Epithelial cell of esophagus (primary cell): ENCODE data around the gene POLA1.

ENCODE experiments used
- DNase-seq: peaks from one replicate; pipeline ENCODE4 v3.0.0; 2010; ENCODE audit warnings: low read depth
- H3K4me3 ChIP-seq: 2 replicates; pipeline ENCODE4 v1.5.1; 2011; ENCODE audit warnings: mild to moderate bottlenecking, low read length, control low read depth
- TF ChIP-seq, protein P1 (sequence below): IDR thresholded peaks from 2 replicates; pipeline ENCODE4 v1.5.1; 2011; ENCODE audit warnings: low read depth, mild to moderate bottlenecking, low read length, control low read depth, inconsistent platforms; ENCODE audit not compliant: insufficient read depth; ENCODE audit errors: missing control alignments

Gene POLA1

DNA sequence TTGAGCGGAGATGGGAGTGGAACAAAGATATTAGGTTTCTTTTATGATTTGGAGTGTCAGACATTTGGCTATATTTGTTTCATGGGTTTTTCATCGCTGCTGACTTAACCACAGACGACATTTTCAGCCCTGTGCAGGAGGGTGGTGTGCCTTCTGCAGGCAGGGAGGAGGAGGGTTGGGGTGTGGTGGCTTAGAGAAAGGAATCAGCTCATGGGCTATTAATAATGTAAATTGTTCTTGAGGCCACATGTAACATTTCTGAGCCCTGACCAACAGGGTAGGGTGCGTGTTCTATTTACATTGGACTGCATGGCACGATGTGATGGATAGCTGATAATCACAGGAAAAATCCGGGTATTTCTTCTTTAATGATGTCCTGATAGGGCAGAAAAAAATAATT lies 67.6 kb downstream of the POLA1 start:
- TF ChIP-seq, protein P1, sequence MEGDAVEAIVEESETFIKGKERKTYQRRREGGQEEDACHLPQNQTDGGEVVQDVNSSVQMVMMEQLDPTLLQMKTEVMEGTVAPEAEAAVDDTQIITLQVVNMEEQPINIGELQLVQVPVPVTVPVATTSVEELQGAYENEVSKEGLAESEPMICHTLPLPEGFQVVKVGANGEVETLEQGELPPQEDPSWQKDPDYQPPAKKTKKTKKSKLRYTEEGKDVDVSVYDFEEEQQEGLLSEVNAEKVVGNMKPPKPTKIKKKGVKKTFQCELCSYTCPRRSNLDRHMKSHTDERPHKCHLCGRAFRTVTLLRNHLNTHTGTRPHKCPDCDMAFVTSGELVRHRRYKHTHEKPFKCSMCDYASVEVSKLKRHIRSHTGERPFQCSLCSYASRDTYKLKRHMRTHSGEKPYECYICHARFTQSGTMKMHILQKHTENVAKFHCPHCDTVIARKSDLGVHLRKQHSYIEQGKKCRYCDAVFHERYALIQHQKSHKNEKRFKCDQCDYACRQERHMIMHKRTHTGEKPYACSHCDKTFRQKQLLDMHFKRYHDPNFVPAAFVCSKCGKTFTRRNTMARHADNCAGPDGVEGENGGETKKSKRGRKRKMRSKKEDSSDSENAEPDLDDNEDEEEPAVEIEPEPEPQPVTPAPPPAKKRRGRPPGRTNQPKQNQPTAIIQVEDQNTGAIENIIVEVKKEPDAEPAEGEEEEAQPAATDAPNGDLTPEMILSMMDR, result no peak
- H3K4me3 ChIP-seq, result no peak overlapping the region
- no peak for DNase-seq

DNA sequence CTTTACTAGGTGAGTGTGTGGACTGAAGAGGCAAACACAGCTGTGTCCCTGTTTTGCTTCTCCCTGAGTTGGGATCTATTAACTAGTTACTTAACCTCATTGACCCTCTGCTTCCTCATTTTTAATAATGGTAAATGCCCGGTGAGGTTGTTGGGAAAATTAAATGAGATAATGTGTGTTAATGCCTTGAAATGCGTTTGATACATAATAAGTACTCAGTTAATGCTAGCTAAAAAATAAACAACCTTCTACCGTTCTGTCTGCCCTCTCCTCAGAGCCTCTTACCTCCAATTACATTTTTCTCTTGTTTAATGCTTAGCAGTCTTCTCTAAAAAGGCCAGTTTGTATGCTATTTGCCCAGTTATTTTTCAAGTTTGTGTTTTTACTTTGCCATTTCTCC lies 70.3 kb downstream of the POLA1 start:
- TF ChIP-seq, protein P1, result no peak
- no peak for DNase-seq
- H3K4me3 ChIP-seq, result no peak overlapping the region

DNA sequence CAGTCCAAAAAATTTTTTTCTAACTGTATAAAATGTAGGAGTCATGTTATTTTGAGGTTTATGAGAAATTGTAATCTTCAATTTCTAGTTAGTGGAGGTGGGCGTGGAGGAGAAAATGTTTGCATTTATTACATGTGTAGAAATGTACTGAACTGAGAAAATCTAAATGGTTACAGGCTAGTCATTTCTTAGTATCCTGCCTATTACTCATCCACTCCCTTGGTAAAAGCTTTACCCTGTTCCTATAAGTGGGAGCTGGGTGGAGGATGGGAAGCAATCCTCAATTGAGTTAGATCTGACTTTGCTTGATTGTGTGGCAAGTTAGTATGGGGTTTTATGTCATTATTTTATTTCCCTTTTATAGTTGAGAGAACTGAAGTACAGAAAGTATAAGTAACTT lies 73.8 kb downstream of the POLA1 start:
- DNase-seq, result peak; percentile 0
- TF ChIP-seq, protein P1, result no peak
- H3K4me3 ChIP-seq, result no peak overlapping the region

DNA sequence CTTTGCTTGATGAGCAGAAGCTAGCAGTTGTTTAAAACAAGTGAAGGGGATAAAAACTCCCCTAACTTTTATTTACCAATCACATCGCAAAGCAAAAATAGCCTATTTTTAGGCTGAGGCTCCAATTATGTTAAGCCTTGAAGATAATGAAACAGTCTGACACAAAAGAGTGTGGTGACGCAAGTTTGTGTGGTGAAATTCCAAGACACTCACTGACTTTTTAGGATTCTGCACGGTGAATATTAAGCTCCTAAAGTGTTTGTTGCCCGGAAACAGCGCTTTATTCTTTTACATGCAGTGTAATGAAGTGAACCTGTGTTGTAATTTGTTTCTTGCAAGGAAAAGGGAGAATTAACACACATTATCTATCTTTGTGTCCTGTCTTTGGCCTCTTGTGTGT lies 74.8 kb downstream of the POLA1 start:
- DNase-seq, result no peak
- TF ChIP-seq, protein P1, result no peak
- no peak overlapping the region for H3K4me3 ChIP-seq

DNA sequence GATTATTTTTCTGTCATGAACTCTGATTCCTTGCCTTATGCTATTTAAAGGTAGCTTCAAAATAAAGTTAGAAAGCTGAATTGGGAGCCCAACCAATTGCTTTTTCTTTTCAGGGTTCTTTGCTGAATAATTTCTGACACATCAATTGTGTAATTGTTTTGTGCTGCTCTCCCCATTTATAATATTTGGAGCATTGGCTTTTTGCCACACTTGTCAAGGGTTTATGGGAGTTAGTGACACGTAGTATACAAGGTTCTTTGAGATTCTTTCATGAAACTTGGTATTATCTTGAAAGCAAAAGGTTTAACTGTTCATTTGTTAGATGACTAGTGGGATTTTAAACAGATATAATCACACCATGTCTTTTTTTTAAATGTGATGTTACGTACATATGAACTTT lies 80.9 kb downstream of the POLA1 start:
- no peak overlapping the region for H3K4me3 ChIP-seq
- peak; percentile 7 for DNase-seq
- TF ChIP-seq, protein P1, result no peak

DNA sequence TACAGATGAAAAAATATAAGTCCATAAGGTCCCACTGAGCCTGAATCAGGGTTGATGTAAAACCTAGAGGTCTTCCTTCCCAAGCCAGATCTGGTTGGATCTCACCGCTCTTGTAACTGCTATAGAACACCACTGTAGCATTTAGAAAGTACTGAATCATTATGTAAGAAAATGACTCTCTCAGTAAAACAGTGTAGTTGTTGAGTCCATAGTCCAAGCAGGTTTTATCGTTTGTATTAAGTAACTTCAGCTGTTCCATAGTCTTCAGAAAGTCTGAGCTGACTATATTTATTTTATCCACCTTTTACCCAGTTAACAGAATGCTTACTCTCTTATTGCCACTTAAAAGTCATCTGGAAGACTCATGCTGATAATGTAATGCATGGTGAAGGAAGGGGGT lies 82.2 kb downstream of the POLA1 start:
- TF ChIP-seq, protein P1, result no peak

DNA sequence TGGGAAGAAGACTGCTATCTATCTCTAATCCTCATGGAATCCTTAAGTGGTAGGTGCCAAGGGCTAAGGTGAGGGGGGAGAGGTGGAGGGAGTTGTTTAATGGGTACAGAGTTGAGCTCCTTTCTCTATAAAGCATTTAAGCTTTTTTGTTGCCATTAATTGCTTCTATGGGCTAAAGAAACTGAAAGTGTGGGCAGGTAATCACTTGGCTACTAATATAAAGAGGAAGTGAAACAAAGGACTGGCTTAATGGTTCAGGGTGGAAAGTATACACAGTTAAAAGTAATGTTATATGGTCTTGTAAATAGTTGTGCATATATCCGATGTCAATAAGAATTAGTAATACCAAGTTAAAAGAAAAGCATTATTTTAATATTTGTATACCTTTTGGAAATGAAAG lies 83.9 kb downstream of the POLA1 start:
- DNase-seq, result no peak
- TF ChIP-seq, protein P1, result no peak
- no peak overlapping the region for H3K4me3 ChIP-seq

More for the DNA sequence above, 82.2 kb downstream of the POLA1 start:
- DNase-seq, result no peak
- no peak overlapping the region for H3K4me3 ChIP-seq
